ENCODE results near the gene LYPD4.

LYPD4 gene

DNA sequence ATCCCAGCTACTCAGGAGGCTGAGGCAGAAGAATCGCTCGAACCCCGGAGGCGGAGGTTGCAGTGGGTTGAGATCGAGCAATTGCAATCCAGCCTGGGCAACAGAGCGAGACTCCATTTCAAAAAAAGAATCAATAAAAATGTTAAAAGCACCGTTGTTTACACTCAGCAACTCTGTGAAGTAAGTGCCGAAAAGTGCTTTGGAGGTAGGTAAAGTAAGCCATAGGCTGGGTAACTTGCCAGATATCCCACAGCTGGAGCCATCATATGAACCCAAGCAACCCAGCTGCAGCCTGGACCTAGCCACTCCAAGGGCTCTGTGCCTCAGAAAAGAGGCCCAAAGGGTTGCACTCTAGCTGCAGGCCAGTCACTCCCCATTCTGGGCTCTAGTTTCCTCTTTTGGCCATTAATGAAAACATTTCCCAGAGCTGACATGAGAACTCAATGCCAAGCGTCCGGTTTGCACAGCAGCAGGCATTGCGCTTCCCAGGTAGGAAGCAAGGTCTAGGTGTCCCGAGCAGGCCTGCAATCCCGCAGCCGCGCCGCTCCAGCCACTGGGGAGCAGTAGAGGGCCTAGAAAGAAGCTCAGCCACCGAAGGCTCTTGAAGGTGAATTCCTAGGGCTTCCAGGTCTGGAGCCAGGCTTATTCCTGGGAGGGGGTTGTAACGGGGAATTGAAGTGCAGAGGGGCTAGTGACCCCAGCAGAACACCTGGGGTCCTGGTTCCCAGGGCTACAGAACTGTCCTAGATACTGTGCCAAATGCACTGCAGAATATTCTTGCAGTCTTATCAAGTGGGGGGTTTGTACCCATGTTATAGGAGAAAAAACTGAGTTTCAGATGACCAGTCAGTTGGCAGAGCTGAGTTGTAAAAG lies 28.5 kb upstream of the LYPD4 start:
- peak; percentile 57 for DNase-seq

DNA sequence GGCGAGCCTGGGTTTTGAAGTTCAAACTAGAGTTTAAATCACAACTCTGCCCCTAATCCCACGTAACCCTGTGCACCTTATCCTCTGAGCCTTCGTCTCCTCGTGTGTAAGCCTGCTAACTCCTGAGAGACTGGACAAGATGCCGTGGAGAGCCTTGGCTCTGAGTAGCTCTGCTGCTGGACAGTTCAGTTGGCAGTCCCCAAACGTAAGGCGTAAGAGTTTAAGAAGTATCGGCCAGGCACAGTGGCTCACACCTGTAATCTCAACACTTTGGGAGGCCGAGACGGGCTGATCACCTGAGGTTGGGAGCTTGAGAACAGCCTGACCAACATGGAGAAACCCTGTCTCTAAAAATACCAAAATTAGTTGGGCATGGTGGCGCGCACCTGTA lies 27.9 kb upstream of the LYPD4 start:
- no peak for DNase-seq

GRCh38 chr19:41871573-41872383 lies 27.3 kb upstream of the LYPD4 start:
- DNase-seq = peak; percentile 11

DNA sequence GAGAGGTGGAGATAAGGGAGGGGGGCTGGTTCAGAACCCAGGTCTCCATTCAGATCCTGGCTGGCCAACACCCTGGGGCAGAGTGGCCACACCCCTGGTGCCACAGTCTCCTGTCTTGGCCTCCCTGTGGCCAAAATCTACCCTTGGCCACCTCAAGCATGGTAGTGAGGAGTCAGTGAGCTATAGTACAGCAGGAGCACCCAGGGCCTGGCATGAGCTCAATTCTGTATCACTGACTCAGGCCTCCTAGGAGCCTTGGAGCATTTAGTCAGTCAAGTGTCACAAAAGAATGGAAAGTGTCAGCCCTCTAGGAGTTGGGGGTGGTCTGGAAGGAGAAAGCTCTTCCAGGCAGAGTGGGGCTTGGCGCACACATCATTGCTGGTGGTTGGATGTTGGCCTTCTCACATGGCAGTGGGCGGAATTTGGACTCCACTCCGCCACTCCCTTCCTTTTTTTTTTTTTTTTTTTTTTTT lies 26.0 kb upstream of the LYPD4 start:
- DNase-seq = no peak

GRCh38 chr19:41869374-41869955 lies 25.0 kb upstream of the LYPD4 start:
- no peak for DNase-seq

DNA sequence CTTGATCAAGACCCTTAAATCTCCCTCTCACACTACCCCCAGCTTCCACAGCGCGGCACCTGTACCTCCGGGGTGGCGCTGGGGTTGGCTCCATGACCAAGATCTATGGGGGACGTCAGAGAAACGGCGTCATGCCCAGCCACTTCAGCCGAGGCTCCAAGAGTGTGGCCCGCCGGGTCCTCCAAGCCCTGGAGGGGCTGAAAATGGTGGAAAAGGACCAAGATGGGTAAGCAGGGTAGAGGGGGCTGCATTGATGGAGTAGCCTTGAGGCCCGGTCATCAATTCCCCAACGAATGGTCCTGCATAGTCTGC lies 24.5 kb upstream of the LYPD4 start:
- DNase-seq = no peak

DNA sequence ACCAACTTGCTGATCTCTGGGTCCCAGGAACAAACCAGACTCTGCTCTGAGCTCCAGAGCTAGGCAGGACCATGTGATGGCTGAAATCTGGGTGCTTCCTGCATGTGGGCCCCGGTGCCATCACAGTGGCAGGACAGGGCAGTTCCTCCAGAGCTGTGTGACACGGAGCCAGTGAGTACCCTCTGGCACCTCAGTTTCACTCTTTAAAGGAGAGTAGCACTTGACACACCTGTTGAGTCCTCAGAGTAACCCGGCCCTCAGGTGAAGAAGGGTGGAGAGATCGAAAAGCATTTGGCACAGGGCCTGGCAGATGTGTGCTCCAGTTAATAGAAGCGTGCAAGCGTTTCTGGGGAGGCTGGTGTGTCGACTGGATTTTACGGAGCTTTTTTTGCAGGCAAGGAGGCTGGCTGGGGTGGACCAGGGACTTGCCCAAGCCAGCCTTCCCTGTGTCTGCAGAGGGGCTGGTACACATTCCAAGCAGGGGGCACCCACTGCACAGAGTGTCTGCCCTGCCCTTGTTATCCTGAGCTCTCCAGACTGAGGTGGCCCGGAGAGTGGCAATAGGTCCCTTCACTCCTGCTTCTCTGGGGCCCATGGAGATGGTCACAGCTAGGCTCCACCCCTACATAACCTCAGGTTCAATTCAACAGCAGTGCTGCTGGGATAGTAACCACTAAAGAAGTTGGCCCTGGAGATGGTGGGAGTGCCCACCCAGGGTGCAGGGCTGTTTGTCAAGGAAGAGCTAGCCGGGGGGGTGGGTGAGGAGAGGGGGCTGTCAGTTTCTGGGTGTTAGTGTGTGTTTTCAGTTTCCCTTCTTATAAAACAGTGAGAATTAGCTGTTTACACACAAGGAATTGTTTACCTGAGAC lies 23.9 kb upstream of the LYPD4 start:
- DNase-seq = no peak

GRCh38 chr19:41866284-41866683 lies 21.8 kb upstream of the LYPD4 start:
- no peak for DNase-seq

DNA sequence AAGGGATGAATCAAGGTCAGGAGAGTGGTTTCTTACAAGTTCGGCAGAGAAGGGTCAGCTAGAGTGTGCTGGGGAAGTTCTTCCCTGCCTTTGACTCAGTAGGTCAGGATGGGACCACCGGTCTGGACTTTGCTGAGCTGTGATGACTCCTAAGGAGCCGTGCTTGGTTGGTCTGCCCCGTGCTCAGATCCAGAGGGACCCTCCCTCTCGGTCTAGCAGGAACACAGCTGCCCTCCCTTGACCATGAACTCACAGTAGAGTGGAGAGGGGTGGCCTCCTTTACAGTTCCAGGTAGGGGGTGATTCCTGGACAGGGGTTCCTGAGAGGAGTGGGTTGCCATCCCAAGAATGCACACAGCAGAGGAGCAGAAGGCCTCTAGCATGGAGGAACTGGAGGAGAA lies 19.9 kb upstream of the LYPD4 start:
- DNase-seq = no peak

DNA sequence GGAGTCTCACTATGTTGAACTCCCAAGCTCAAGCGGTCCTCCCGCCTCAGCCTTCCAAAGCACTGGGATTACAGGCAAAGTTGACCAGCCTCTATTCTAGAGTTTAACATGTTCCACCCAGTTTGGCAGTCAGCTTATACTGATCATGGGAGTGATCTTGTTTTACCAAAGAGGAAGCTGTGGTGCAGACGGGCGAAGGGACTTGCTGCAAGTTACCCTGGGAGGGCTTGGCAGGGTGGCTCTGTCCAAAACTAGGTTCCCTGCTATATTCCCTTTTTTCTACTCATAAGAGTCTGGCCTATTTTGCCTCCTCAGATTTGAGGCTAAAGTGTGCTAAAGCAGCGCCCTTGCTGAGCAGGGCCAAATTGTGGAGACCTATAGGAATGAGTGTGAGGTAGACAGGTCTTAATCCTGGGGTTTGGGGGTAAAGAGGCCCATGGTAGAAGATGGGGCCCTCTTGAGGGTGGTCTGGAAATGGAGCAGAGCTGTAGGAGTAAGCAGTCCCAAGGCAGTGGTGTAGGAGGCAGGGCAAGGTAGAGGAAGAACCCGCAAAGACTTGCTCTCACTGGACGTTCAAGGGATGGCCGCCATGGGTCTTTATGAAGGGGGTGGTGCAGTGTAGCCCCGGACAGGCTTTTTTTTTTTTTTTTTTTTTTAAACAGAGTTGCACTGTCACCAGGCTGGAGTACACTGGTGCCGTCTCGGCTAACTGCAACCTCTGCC lies 18.9 kb upstream of the LYPD4 start:
- DNase-seq = no peak

GRCh38 chr19:41862445-41862986 lies 18.0 kb upstream of the LYPD4 start:
- no peak for DNase-seq

GRCh38 chr19:41861846-41862245 lies 17.4 kb upstream of the LYPD4 start:
- DNase-seq = no peak

DNA sequence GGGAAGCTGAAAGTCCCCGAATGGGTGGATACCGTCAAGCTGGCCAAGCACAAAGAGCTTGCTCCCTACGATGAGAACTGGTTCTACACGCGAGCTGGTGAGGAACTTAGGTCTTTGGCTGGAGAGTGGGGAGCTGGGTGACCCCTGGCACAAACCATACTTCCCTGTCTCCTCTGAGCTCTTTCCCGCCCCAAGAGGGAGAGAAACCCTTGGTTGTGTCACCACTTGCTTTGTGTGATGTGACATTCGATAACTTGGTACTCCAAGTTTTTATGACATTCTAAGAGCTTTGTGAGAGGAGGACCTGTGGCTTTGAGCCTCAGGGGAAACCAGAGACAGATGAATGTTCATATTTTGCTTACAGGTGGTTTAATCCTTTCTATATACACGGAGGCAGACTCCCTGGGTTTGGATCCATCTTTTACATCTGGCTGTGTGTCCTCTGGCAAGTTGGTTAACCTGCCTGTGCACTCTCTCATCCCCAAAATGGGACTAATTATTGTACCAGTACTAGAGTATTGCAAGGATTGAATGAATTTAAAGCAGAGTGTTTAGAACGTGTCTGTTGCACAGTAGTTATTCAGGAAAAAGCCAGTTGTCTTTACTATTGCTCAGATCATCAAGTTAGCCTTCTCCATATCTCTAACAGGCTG lies 16.8 kb upstream of the LYPD4 start:
- DNase-seq = no peak

DNA sequence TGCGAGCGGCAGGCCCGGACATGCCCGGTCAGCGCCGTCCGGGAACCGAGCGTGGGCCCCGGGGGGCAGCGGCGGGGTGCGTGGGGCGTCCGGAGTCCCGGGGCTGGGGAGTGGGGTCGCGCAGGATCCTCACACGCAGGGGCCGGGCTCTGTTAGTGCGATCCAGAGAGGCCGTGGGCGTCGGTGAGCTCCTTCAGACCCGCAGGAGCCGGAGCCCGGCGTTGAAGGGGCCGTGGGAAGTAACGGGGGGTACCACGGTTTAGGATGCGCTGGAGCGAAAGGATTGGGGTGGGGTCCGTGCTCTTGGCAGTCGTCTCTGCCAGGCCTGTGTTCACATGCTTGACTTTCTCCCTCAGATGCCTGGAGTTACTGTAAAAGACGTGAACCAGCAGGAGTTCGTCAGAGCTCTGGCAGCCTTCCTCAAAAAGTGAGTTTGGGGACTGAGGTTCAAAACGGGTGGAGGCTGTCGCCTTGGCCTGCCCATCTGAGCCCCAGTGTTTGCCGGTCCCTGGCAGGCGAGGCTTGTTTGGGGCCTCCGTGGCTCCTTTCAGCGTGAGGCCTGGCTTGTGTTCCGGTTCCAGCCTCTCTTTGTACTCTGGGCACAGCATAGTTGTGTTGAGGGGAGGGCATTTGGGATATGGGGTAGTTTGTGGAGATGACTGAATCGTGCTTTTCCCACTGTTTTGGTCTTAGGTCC lies 16.1 kb upstream of the LYPD4 start:
- DNase-seq = no peak

- peak; percentile 97 for DNase-seq
These were observed 15.3 kb upstream of the LYPD4 start, which contains the start of gene RPS19 for GRCh38 chr19:41859618-41860418. Gene RPS19, plus strand, starts transcription at chr19:41860255. Its CDS starts 520 bp downstream, at chr19:41860775.

GRCh38 chr19:41859213-41859617 lies 14.7 kb upstream of the LYPD4 start:
- no peak for DNase-seq

- no peak for DNase-seq
These were observed 9.3 kb upstream of the LYPD4 start for GRCh38 chr19:41853768-41854167.

DNA sequence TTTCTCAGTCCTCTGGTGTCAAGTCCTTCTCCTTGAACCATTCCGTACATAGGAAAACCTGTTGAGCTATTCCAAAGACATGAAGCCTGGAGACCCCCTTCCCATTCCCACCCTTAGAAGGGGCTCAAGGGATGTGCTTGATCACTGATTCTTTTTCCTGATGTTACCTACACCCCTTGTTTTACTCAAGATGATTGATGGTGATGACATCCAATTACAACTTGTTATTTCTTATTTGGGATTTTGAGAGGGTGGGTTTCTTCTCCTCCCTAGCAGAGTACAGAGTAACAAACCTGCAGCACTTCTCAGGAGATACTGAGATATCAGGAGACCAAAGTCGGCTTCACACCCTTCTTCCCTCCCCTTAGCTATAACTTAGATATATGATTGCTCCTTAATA lies 8.9 kb upstream of the LYPD4 start:
- DNase-seq = no peak

DNA sequence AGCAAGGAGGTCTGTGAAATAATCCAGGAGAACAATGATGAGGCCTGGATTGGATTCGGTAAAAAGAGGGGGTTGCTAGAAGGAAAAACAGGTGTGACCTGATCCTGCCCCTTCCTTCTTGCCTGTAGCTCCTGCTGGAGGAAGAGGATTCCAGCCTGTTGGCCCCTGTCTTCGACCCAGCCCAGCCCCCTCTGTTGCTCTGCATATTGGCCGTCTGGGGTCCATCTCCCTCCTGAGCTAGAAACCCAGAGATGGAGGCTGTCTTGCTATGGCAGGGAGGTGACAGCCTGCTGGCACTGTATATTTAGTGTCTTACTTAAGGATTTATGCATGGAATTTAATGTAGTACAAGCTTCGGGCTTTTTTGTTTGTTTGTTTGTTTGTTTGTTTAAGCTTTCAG lies 7.0 kb upstream of the LYPD4 start:
- DNase-seq = no peak

GRCh38 chr19:41850381-41850780 lies 5.9 kb upstream of the LYPD4 start:
- DNase-seq = no peak

All from effector CD8-positive, alpha-beta T cell (primary cell).